WTC11 (cell line): ENCODE measurements around the gene STRN4. TPM values are rescaled to one million over a fixed set of nuclear protein-coding genes. Genes with fewer than 3 reads are reported as not detected.
A peak's percentile ranks its signal among the peaks of the same experiment; 100 is the strongest.

Source experiments
- ATAC-seq: fragments of 200-7000 bp; cut with Tn5 transposase; 2 replicates; pipeline ENCODE4 v1.10.0; 2021; ENCODE audit warnings: mild to moderate bottlenecking, moderate library complexity
- CTCF ChIA-PET: fragments of 300-600 bp; sonication (Branson Sonifier 250); formaldehyde crosslinking; loops from one replicate; lab custom pipeline; 2021; ENCODE audit warnings: antibody characterized with exemption; lab: Charles Lee
- POLR2A ChIA-PET: fragments of 350-600 bp; sonication (Branson Sonifier 250); formaldehyde crosslinking; loops from one replicate; lab custom pipeline; 2021; ENCODE audit warnings: antibody characterized with exemption; lab: Charles Lee
- DNase-seq: peaks from one replicate; pipeline ENCODE4 v3.0.0; 2021; ENCODE audit warnings: low spot score
- H3K27ac Mint-ChIP-seq: 2 replicates; pipeline ENCODE4 v1.8.0; 2021; ENCODE audit warnings: mixed read lengths
- H3K27me3 Mint-ChIP-seq: 2 replicates; pipeline ENCODE4 v1.8.0; 2021; ENCODE audit warnings: low read depth, mild to moderate bottlenecking, moderate library complexity, mixed read lengths
- H3K36me3 Mint-ChIP-seq: 2 replicates; pipeline ENCODE4 v1.8.0; 2021; ENCODE audit warnings: mixed read lengths
- H3K4me1 Mint-ChIP-seq: 2 replicates; pipeline ENCODE4 v1.8.0; 2022; ENCODE audit warnings: mixed read lengths
- H3K4me3 Mint-ChIP-seq: 2 replicates; pipeline ENCODE4 v1.8.0; 2021; ENCODE audit warnings: mild to moderate bottlenecking, moderate library complexity, mixed read lengths
- H3K9me3 Mint-ChIP-seq: 2 replicates; pipeline ENCODE4 v1.8.0; 2021; ENCODE audit warnings: mixed read lengths
- CREB1 ChIP-seq: sonication (generic); formaldehyde crosslinking; IDR thresholded peaks from 2 replicates; pipeline ENCODE4 v1.8.0; 2023; ENCODE audit warnings: mild to moderate bottlenecking, missing genetic modification reagents
- FOXK1 ChIP-seq: sonication (generic); formaldehyde crosslinking; IDR thresholded peaks from 2 replicates; pipeline ENCODE4 v1.8.0; 2022; ENCODE audit warnings: mild to moderate bottlenecking, moderate library complexity, missing genetic modification reagents
- FOXP1 ChIP-seq: sonication (generic); formaldehyde crosslinking; IDR thresholded peaks from 2 replicates; pipeline ENCODE4 v1.8.0; 2022; ENCODE audit warnings: missing genetic modification reagents, mild to moderate bottlenecking, moderate library complexity, borderline replicate concordance
- KAT7 ChIP-seq: sonication (generic); formaldehyde crosslinking; IDR thresholded peaks from 2 replicates; pipeline ENCODE4 v1.8.1; 2023; ENCODE audit warnings: missing genetic modification reagents, mild to moderate bottlenecking, borderline replicate concordance
- MXD4 ChIP-seq: fragments of 250-450 bp; sonication (Bioruptor Pico); IDR thresholded peaks from 2 replicates; pipeline ENCODE4 v1.8.0; 2021; ENCODE audit warnings: mild to moderate bottlenecking, moderate library complexity, borderline replicate concordance
- NFE2L1 ChIP-seq: sonication (generic); formaldehyde crosslinking; IDR thresholded peaks from 2 replicates; pipeline ENCODE4 v1.8.1; 2023; ENCODE audit warnings: missing genetic modification reagents
- NFYB ChIP-seq: sonication (generic); formaldehyde crosslinking; conservative IDR thresholded peaks from 2 replicates; pipeline ENCODE4 v1.8.0; 2022; ENCODE audit warnings: low read depth, missing genetic modification reagents
- SMAD4 ChIP-seq: sonication (generic); formaldehyde crosslinking; IDR thresholded peaks from 2 replicates; pipeline ENCODE4 v1.8.0; 2022; ENCODE audit warnings: mild to moderate bottlenecking, missing genetic modification reagents
- ZBTB21 ChIP-seq: sonication (generic); formaldehyde crosslinking; IDR thresholded peaks from 2 replicates; pipeline ENCODE4 v1.8.1; 2023; ENCODE audit warnings: mild to moderate bottlenecking, missing genetic modification reagents, borderline replicate concordance
- ZNF121 ChIP-seq: sonication (generic); formaldehyde crosslinking; IDR thresholded peaks from 2 replicates; pipeline ENCODE4 v1.8.0; 2023; ENCODE audit warnings: missing genetic modification reagents
- ZNF317 ChIP-seq: sonication (generic); formaldehyde crosslinking; IDR thresholded peaks from 2 replicates; pipeline ENCODE4 v1.8.1; 2023; ENCODE audit warnings: low read depth, mild to moderate bottlenecking, moderate library complexity, missing genetic modification reagents, borderline replicate concordance
- total RNA-seq: library from RNA; stranded (reverse); gene quantifications from 3 replicates; pipeline ENCODE4 v1.2.3, GENCODE V29; 2021
- TF ChIP-seq, protein P1 (sequence below): fragments of 250-450 bp; sonication (Bioruptor Pico); IDR thresholded peaks from 2 replicates; pipeline ENCODE4 v1.9.0; 2021; ENCODE audit warnings: mild to moderate bottlenecking, borderline replicate concordance
- TF ChIP-seq, protein P2 (sequence below): sonication (generic); formaldehyde crosslinking; IDR thresholded peaks from 2 replicates; pipeline ENCODE4 v1.8.0; 2023; ENCODE audit warnings: mild to moderate bottlenecking, missing genetic modification reagents
- TF ChIP-seq, protein P3 (sequence below): sonication (generic); formaldehyde crosslinking; IDR thresholded peaks from 2 replicates; pipeline ENCODE4 v1.8.0; 2023; ENCODE audit warnings: missing genetic modification reagents
- TF ChIP-seq, protein P4 (sequence below): sonication (generic); formaldehyde crosslinking; conservative IDR thresholded peaks from 2 replicates; pipeline ENCODE4 v1.8.1; 2023; ENCODE audit warnings: mild to moderate bottlenecking, low read depth, missing genetic modification reagents, moderate library complexity

STRN4 gene
- total RNA-seq, 1 experiment from 2014 or later = 144 TPM

DNA sequence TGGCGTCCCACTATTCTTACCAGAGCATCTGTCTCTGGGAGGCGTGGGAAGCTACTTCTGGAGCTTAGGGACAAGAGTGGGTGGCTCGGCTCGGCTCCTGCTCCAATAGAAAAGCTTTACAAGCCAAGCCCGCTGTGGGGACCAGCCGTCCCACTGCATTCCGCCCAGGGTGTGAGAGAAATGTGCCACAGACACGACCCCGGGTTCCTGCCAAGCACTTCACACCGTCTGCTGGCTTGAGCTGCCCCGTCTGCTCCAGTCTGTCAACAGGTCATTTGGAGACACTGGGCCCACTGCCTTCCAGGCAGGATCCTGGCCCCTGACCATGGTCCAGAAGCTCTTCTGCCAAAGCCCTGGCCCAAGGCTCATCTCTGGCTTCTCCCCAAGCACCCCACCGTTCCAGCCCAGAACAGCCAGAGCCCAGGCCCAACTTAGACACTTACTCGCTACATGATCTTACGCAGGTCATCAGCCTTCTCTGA is 6.9 kb downstream of the STRN4 start (continued):
- TF ChIP-seq, protein P1, sequence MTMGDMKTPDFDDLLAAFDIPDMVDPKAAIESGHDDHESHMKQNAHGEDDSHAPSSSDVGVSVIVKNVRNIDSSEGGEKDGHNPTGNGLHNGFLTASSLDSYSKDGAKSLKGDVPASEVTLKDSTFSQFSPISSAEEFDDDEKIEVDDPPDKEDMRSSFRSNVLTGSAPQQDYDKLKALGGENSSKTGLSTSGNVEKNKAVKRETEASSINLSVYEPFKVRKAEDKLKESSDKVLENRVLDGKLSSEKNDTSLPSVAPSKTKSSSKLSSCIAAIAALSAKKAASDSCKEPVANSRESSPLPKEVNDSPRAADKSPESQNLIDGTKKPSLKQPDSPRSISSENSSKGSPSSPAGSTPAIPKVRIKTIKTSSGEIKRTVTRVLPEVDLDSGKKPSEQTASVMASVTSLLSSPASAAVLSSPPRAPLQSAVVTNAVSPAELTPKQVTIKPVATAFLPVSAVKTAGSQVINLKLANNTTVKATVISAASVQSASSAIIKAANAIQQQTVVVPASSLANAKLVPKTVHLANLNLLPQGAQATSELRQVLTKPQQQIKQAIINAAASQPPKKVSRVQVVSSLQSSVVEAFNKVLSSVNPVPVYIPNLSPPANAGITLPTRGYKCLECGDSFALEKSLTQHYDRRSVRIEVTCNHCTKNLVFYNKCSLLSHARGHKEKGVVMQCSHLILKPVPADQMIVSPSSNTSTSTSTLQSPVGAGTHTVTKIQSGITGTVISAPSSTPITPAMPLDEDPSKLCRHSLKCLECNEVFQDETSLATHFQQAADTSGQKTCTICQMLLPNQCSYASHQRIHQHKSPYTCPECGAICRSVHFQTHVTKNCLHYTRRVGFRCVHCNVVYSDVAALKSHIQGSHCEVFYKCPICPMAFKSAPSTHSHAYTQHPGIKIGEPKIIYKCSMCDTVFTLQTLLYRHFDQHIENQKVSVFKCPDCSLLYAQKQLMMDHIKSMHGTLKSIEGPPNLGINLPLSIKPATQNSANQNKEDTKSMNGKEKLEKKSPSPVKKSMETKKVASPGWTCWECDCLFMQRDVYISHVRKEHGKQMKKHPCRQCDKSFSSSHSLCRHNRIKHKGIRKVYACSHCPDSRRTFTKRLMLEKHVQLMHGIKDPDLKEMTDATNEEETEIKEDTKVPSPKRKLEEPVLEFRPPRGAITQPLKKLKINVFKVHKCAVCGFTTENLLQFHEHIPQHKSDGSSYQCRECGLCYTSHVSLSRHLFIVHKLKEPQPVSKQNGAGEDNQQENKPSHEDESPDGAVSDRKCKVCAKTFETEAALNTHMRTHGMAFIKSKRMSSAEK (CRISPR knock-in tag) = no peak
- no peak for TF ChIP-seq SMAD4 (CRISPR knock-in tag)
- no peak for TF ChIP-seq NFE2L1 (CRISPR knock-in tag)
- TF ChIP-seq, protein P2, sequence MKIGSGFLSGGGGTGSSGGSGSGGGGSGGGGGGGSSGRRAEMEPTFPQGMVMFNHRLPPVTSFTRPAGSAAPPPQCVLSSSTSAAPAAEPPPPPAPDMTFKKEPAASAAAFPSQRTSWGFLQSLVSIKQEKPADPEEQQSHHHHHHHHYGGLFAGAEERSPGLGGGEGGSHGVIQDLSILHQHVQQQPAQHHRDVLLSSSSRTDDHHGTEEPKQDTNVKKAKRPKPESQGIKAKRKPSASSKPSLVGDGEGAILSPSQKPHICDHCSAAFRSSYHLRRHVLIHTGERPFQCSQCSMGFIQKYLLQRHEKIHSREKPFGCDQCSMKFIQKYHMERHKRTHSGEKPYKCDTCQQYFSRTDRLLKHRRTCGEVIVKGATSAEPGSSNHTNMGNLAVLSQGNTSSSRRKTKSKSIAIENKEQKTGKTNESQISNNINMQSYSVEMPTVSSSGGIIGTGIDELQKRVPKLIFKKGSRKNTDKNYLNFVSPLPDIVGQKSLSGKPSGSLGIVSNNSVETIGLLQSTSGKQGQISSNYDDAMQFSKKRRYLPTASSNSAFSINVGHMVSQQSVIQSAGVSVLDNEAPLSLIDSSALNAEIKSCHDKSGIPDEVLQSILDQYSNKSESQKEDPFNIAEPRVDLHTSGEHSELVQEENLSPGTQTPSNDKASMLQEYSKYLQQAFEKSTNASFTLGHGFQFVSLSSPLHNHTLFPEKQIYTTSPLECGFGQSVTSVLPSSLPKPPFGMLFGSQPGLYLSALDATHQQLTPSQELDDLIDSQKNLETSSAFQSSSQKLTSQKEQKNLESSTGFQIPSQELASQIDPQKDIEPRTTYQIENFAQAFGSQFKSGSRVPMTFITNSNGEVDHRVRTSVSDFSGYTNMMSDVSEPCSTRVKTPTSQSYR = no peak
- TF ChIP-seq KAT7 = no peak
- TF ChIP-seq MXD4 (CRISPR knock-in tag) = no peak
- no peak for TF ChIP-seq ZNF121
- no peak for TF ChIP-seq CREB1 (CRISPR knock-in tag)
- TF ChIP-seq FOXP1 (CRISPR knock-in tag) = no peak
- no peak for TF ChIP-seq NFYB
- TF ChIP-seq, protein P3, sequence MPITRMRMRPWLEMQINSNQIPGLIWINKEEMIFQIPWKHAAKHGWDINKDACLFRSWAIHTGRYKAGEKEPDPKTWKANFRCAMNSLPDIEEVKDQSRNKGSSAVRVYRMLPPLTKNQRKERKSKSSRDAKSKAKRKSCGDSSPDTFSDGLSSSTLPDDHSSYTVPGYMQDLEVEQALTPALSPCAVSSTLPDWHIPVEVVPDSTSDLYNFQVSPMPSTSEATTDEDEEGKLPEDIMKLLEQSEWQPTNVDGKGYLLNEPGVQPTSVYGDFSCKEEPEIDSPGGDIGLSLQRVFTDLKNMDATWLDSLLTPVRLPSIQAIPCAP (CRISPR knock-in tag) = no peak

DNA sequence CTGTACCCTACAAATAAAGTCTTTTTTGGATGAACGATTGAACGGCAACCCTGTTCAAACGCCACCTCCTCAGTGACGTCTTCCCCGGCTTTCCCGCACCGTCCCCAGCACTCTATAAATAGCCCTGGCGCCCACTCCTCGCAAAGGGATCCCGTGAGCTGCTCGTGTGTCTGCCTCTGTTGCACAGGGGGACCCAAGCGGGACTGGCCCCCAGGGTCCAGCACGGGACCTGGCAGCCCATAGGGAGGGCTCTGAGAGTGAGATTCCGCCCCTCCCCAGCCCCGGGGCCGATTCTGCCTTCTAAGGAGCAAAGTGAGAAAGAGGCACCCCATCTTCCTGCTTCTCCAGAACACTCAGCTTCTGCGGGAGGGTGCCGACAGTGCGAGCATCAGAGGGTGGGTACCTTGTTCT is 8.5 kb downstream of the STRN4 start:
- ChIA-PET CTCF (interaction anchor here (1.4 to 1.8 kb wide), 3 partner anchors 9 to 29 kb away, joined by 3 to 6 read pairs (median 4); no protein-coding TSS in a partner anchor), POLR2A (no interaction called here)
- Mint-ChIP-seq H3K4me3 (no peak overlapping the region), H3K9me3 (no peaks in the 10 kb centered on the region), H3K27me3 (no peaks in the 10 kb centered on the region), H3K4me1 (peaks cover 19% of the 10 kb centered on the region), H3K36me3 (peaks cover 36% of the 10 kb centered on the region), H3K27ac (peak overlapping the region; percentile 56; the same call in 1 of the 2 replicates)
- DNase-seq (no peak), ATAC-seq (no peak)
- TF ChIP-seq FOXK1 (no peak), ZNF317 (CRISPR knock-in tag) (no peak), ZBTB21 (no peak)
- TF ChIP-seq, protein P4, sequence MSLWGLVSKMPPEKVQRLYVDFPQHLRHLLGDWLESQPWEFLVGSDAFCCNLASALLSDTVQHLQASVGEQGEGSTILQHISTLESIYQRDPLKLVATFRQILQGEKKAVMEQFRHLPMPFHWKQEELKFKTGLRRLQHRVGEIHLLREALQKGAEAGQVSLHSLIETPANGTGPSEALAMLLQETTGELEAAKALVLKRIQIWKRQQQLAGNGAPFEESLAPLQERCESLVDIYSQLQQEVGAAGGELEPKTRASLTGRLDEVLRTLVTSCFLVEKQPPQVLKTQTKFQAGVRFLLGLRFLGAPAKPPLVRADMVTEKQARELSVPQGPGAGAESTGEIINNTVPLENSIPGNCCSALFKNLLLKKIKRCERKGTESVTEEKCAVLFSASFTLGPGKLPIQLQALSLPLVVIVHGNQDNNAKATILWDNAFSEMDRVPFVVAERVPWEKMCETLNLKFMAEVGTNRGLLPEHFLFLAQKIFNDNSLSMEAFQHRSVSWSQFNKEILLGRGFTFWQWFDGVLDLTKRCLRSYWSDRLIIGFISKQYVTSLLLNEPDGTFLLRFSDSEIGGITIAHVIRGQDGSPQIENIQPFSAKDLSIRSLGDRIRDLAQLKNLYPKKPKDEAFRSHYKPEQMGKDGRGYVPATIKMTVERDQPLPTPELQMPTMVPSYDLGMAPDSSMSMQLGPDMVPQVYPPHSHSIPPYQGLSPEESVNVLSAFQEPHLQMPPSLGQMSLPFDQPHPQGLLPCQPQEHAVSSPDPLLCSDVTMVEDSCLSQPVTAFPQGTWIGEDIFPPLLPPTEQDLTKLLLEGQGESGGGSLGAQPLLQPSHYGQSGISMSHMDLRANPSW = no peak
